MM.1S (cell line): Measurements from ENCODE around the gene FAM110D.

Experiments
- DNase-seq: peaks from one replicate; pipeline ENCODE4 v3.0.0-alpha.2; 2015
- H2AFZ ChIP-seq: fragments of 300-600 bp; sonication (generic); 2 replicates; pipeline ENCODE4 v1.6.0; 2016; ENCODE audit warnings: antibody characterized with exemption, low read length
- H3F3A ChIP-seq: fragments of 300-600 bp; sonication (generic); 2 replicates; pipeline ENCODE4 v1.6.1; 2016; ENCODE audit warnings: mild to moderate bottlenecking, antibody characterized with exemption, low read length, moderate library complexity, mixed read lengths; ENCODE audit not compliant: insufficient read depth
- H3K27ac ChIP-seq: fragments of 300-600 bp; sonication (generic); 2 replicates; pipeline ENCODE4 v1.5.1; 2016; ENCODE audit warnings: mild to moderate bottlenecking, low read length
- H3K27me3 ChIP-seq: fragments of 300-600 bp; sonication (generic); replicated peaks from 2 replicates; pipeline ENCODE4 v1.6.0; 2016; ENCODE audit warnings: low read length; ENCODE audit not compliant: insufficient read depth
- H3K36me3 ChIP-seq: fragments of 300-600 bp; sonication (generic); replicated peaks from 2 replicates; pipeline ENCODE4 v1.6.1; 2016; ENCODE audit warnings: mild to moderate bottlenecking, low read length, mixed read lengths; ENCODE audit not compliant: insufficient read depth
- H3K4me1 ChIP-seq: fragments of 300-600 bp; sonication (generic); 2 replicates; pipeline ENCODE4 v1.6.1; 2016; ENCODE audit warnings: low read length, mixed read lengths
- H3K4me2 ChIP-seq: fragments of 300-600 bp; sonication (generic); 2 replicates; pipeline ENCODE4 v1.6.0; 2016; ENCODE audit warnings: low read depth, low read length
- H3K4me3 ChIP-seq: fragments of 300-600 bp; sonication (generic); 2 replicates; pipeline ENCODE4 v1.5.1; 2016; ENCODE audit warnings: low read length, mixed read lengths
- H3K79me2 ChIP-seq: fragments of 300-600 bp; sonication (generic); 2 replicates; pipeline ENCODE4 v1.6.1; 2016; ENCODE audit warnings: mixed run types, low read length, mixed read lengths
- H3K9ac ChIP-seq: fragments of 300-600 bp; sonication (generic); 2 replicates; pipeline ENCODE4 v1.6.1; 2016; ENCODE audit warnings: low read length, mixed read lengths
- H3K9me2 ChIP-seq: fragments of 300-600 bp; sonication (generic); replicated peaks from 2 replicates; pipeline ENCODE4 v1.6.1; 2016; ENCODE audit warnings: mild to moderate bottlenecking, low read length, mixed read lengths; ENCODE audit not compliant: insufficient read depth
- H3K9me3 ChIP-seq: fragments of 300-600 bp; sonication (generic); replicated peaks from 2 replicates; pipeline ENCODE4 v1.6.1; 2016; ENCODE audit warnings: mild to moderate bottlenecking, low read length, mixed read lengths; ENCODE audit not compliant: insufficient read depth
- H4K20me1 ChIP-seq: fragments of 300-600 bp; sonication (generic); 2 replicates; pipeline ENCODE4 v1.6.1; 2016; ENCODE audit warnings: mild to moderate bottlenecking, low read length, moderate library complexity, mixed read lengths; ENCODE audit not compliant: insufficient read depth
- CTCF ChIP-seq: fragments of 300-600 bp; sonication (generic); IDR thresholded peaks from 2 replicates; pipeline ENCODE4 v1.5.1; 2016; ENCODE audit warnings: antibody characterized with exemption, low read length, mixed read lengths
- EZH2 ChIP-seq: fragments of 300-600 bp; sonication (generic); optimal IDR thresholded peaks from 2 replicates; pipeline ENCODE3; 2017; ENCODE audit warnings: low read depth, mild to moderate bottlenecking, antibody characterized with exemption, low read length, mixed read lengths
- EZH2phosphoT487 ChIP-seq: fragments of 300-600 bp; sonication (generic); IDR thresholded peaks from 2 replicates; pipeline ENCODE4 v1.6.1; 2018; ENCODE audit warnings: antibody characterized with exemption, low read length

Gene FAM110D

GRCh38 chr1:26162220-26162709, 3.4 kb downstream of the FAM110D start:
- Histone ChIP-seq H3K79me2 (no peaks in the 10 kb centered on the region), H3K27ac (no peak overlapping the region), H3F3A (no peaks in the 10 kb centered on the region), H3K9ac (no peak overlapping the region), H3K36me3 (no peaks in the 10 kb centered on the region), H3K4me3 (peak overlapping the region; percentile 48; the same call in 1 of the 2 replicates), H3K4me2 (peak overlapping the region; percentile 94), H3K27me3 (peaks cover 27% of the 10 kb centered on the region), H3K4me1 (peaks cover 10% of the 10 kb centered on the region), H3K9me2 (no peaks in the 10 kb centered on the region), H2AFZ (peak overlapping the region; percentile 44), H4K20me1 (no peaks in the 10 kb centered on the region), H3K9me3 (no peaks in the 10 kb centered on the region)
- TF ChIP-seq EZH2, result no peak
- TF ChIP-seq CTCF, result no peak
- no peak for TF ChIP-seq EZH2phosphoT487
- no peak for DNase-seq

DNA sequence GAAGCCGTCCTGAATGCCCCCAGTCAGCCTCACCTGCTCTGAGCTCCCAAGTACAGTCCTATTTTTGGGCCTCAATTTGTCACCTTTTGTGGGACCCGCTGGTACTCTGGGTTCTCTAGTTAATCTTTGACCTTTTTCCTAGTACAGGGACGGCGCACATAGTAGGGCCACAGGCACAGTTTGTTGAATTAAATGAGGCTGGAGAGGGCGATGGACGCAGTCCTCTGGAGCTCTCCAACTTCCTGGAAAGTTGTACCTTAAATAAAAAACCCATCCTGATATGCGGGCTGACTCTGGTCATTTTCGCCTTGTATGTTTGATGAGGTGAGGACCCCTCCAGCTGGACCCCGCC, 4.8 kb downstream of the FAM110D start:
- TF ChIP-seq CTCF (no peak), EZH2phosphoT487 (no peak), EZH2 (no peak)
- no peaks in the 10 kb centered on the region for H3K36me3 ChIP-seq
- peak overlapping the region; percentile 63 for H3K4me3 ChIP-seq
- H3K4me1 ChIP-seq, result peaks cover 10% of the 10 kb centered on the region
- peaks cover 27% of the 10 kb centered on the region for H3K27me3 ChIP-seq
- no peaks in the 10 kb centered on the region for H4K20me1 ChIP-seq
- no peak for DNase-seq
- no peaks in the 10 kb centered on the region for H3K9me3 ChIP-seq
- no peak overlapping the region for H3K27ac ChIP-seq
- no peaks in the 10 kb centered on the region for H3F3A ChIP-seq
- H3K9me2 ChIP-seq, result no peaks in the 10 kb centered on the region
- peak overlapping the region; percentile 84 for H2AFZ ChIP-seq
- H3K79me2 ChIP-seq, result no peaks in the 10 kb centered on the region
- peak overlapping the region; percentile 12; the same call in 1 of the 2 replicates for H3K9ac ChIP-seq
- H3K4me2 ChIP-seq, result peak overlapping the region; percentile 98

- Histone ChIP-seq H3K4me2 (peak overlapping the region; percentile 98), H4K20me1 (no peaks in the 10 kb centered on the region), H3K9me2 (no peaks in the 10 kb centered on the region), H3K9me3 (no peaks in the 10 kb centered on the region), H2AFZ (peak overlapping the region; percentile 84), H3K9ac (peak overlapping the region; percentile 12; the same call in 1 of the 2 replicates), H3K4me3 (peak overlapping the region; percentile 63), H3K27me3 (peaks cover 27% of the 10 kb centered on the region), H3K27ac (no peak overlapping the region), H3F3A (no peaks in the 10 kb centered on the region), H3K4me1 (peaks cover 10% of the 10 kb centered on the region), H3K79me2 (no peaks in the 10 kb centered on the region), H3K36me3 (no peaks in the 10 kb centered on the region)
- peak; percentile 48 for DNase-seq
- TF ChIP-seq EZH2, result no peak
- TF ChIP-seq CTCF, result peak; percentile 48
These were observed 5.4 kb downstream of the FAM110D start for GRCh38 chr1:26164036-26164860.
